Neural progenitor cell (in vitro differentiated cells): Measurements from ENCODE around the gene KLRC4. TPM values are rescaled to one million over a fixed set of nuclear protein-coding genes. Genes with fewer than 3 reads are reported as not detected.
"Not testable (repeated sequence)": the region's sequence is repeated elsewhere in the genome, so short reads cannot be mapped to it uniquely, and the experiment has no call there.

Source experiments
- DNase-seq: peaks from one replicate; pipeline ENCODE4 v3.0.0-alpha.2; 2016; ENCODE audit warnings: low spot score
- H2AFZ ChIP-seq: fragments of 200-600 bp; sonication (generic); replicated peaks from 2 replicates; pipeline ENCODE4 v1.6.1; 2016; ENCODE audit warnings: antibody characterized with exemption
- H3F3A ChIP-seq: fragments of 200-600 bp; sonication (generic); 2 replicates; pipeline ENCODE4 v1.6.1; 2016; ENCODE audit warnings: antibody characterized with exemption, low read depth
- H3K27ac ChIP-seq: fragments of 200-600 bp; sonication (generic); 2 replicates; pipeline ENCODE4 v1.5.1; 2016; ENCODE audit warnings: mild to moderate bottlenecking
- H3K27me3 ChIP-seq: fragments of 200-600 bp; sonication (generic); 2 replicates; pipeline ENCODE4 v1.6.1; 2016; ENCODE audit warnings: mild to moderate bottlenecking, moderate library complexity
- H3K36me3 ChIP-seq: fragments of 200-600 bp; sonication (generic); 2 replicates; pipeline ENCODE4 v1.5.1; 2016
- H3K4me1 ChIP-seq: fragments of 200-600 bp; sonication (generic); 2 replicates; pipeline ENCODE4 v1.6.1; 2016; ENCODE audit warnings: mixed run types
- H3K4me2 ChIP-seq: fragments of 200-600 bp; sonication (generic); 2 replicates; pipeline ENCODE4 v1.6.1; 2016
- H3K4me3 ChIP-seq: fragments of 200-600 bp; sonication (generic); 2 replicates; pipeline ENCODE4 v1.5.1; 2016
- H3K79me2 ChIP-seq: fragments of 200-600 bp; sonication (generic); 2 replicates; pipeline ENCODE4 v1.6.1; 2016; ENCODE audit warnings: low read depth
- H3K9ac ChIP-seq: fragments of 200-600 bp; sonication (generic); 2 replicates; pipeline ENCODE4 v1.6.1; 2016
- H3K9me3 ChIP-seq: fragments of 200-600 bp; sonication (generic); 2 replicates; pipeline ENCODE4 v1.5.1; 2016; ENCODE audit warnings: low read depth
- H4K20me1 ChIP-seq: fragments of 200-600 bp; sonication (generic); 2 replicates; pipeline ENCODE4 v1.6.1; 2016; ENCODE audit warnings: low read depth
- H3K27ac Mint-ChIP-seq: 3 replicates; pipeline ENCODE4 v1.8.0; 2021; ENCODE audit warnings: mixed read lengths
- H3K27me3 Mint-ChIP-seq: 2 replicates; pipeline ENCODE4 v1.8.0; 2022; ENCODE audit warnings: low read depth, mild to moderate bottlenecking, inconsistent platforms, moderate library complexity, mixed read lengths; ENCODE audit not compliant: insufficient read depth
- H3K36me3 Mint-ChIP-seq: 3 replicates; pipeline ENCODE4 v1.8.0; 2021; ENCODE audit warnings: mixed read lengths
- H3K4me1 Mint-ChIP-seq: 3 replicates; pipeline ENCODE4 v1.8.0; 2021; ENCODE audit warnings: mixed read lengths
- H3K4me3 Mint-ChIP-seq: 3 replicates; pipeline ENCODE4 v1.8.0; 2021; ENCODE audit warnings: mild to moderate bottlenecking, moderate library complexity, mixed read lengths
- H3K9me3 Mint-ChIP-seq: 3 replicates; pipeline ENCODE4 v1.8.0; 2020; ENCODE audit warnings: mixed read lengths
- total RNA-seq: library from RNA; depleted of rRNA; stranded (reverse); fragments of >200 nt; gene quantifications from 2 replicates; pipeline ENCODE4 v1.2.3, GENCODE V29; 2015; ENCODE audit warnings: low replicate concordance

Gene KLRC4
- total RNA-seq, 1 donor from 2014 or later, result not detected

- H3F3A ChIP-seq, H3K9me3 Mint-ChIP-seq, H3K9me3 ChIP-seq, H3K79me2 ChIP-seq, H3K27me3 ChIP-seq, H3K36me3 Mint-ChIP-seq, H3K27ac Mint-ChIP-seq, H3K4me2 ChIP-seq, H3K27ac ChIP-seq, H2AFZ ChIP-seq, H3K9ac ChIP-seq, H4K20me1 ChIP-seq, H3K4me3 Mint-ChIP-seq, H3K4me3 ChIP-seq, H3K4me1 Mint-ChIP-seq, DNase-seq, H3K27me3 Mint-ChIP-seq, H3K4me1 ChIP-seq, H3K36me3 ChIP-seq: not testable (repeated sequence)
Observed at GRCh38 chr12:10437601-10438000, 28.0 kb upstream of the KLRC4 start.

GRCh38 chr12:10435816-10436215 lies 26.3 kb upstream of the KLRC4 start, which contains the start of gene KLRC2:
Gene KLRC2, minus strand, starts transcription at chr12:10436010. Its CDS starts 24 bp downstream, at chr12:10435986.
- H3K36me3 Mint-ChIP-seq, H3K27ac Mint-ChIP-seq, H2AFZ ChIP-seq, H3K27me3 Mint-ChIP-seq, H3K4me3 ChIP-seq, H4K20me1 ChIP-seq, H3K9me3 ChIP-seq, H3K4me1 Mint-ChIP-seq, H3K9ac ChIP-seq, H3K4me1 ChIP-seq, H3K4me3 Mint-ChIP-seq, H3K36me3 ChIP-seq, H3K27me3 ChIP-seq, H3K79me2 ChIP-seq, H3K9me3 Mint-ChIP-seq, H3K27ac ChIP-seq, DNase-seq, H3F3A ChIP-seq, H3K4me2 ChIP-seq: not testable (repeated sequence)

- H3K27me3 Mint-ChIP-seq, H3F3A ChIP-seq, H3K27ac ChIP-seq, H3K79me2 ChIP-seq, H2AFZ ChIP-seq, H3K4me2 ChIP-seq, H3K36me3 Mint-ChIP-seq, H3K4me1 Mint-ChIP-seq, H3K9me3 ChIP-seq, H3K9me3 Mint-ChIP-seq, DNase-seq, H3K36me3 ChIP-seq, H3K27me3 ChIP-seq, H3K4me3 ChIP-seq, H3K27ac Mint-ChIP-seq, H3K4me1 ChIP-seq, H3K4me3 Mint-ChIP-seq, H3K9ac ChIP-seq, H4K20me1 ChIP-seq: not testable (repeated sequence)
Observed at GRCh38 chr12:10430623-10431022, 21.1 kb upstream of the KLRC4 start.

GRCh38 chr12:10425938-10426337 lies 16.4 kb upstream of the KLRC4 start:
- not testable (repeated sequence) for H3K4me2 ChIP-seq, H3K27ac ChIP-seq, H3K9ac ChIP-seq, H3K4me1 ChIP-seq, H3K9me3 ChIP-seq, H4K20me1 ChIP-seq, H3K27me3 ChIP-seq, H3K4me3 Mint-ChIP-seq, H3K36me3 ChIP-seq, H3K79me2 ChIP-seq, H3K27me3 Mint-ChIP-seq, H3K4me3 ChIP-seq, H3K9me3 Mint-ChIP-seq, H3K27ac Mint-ChIP-seq, H3F3A ChIP-seq, H3K4me1 Mint-ChIP-seq, DNase-seq, H3K36me3 Mint-ChIP-seq
- H2AFZ ChIP-seq, result peak overlapping the region; percentile 50

GRCh38 chr12:10424260-10424899 lies 14.8 kb upstream of the KLRC4 start:
- H3K36me3 Mint-ChIP-seq, H3K27ac ChIP-seq, H3K27me3 Mint-ChIP-seq, H3K9ac ChIP-seq, H3K27ac Mint-ChIP-seq, DNase-seq, H4K20me1 ChIP-seq, H3K4me1 Mint-ChIP-seq, H2AFZ ChIP-seq, H3K4me2 ChIP-seq, H3F3A ChIP-seq, H3K79me2 ChIP-seq, H3K27me3 ChIP-seq, H3K4me3 ChIP-seq, H3K4me1 ChIP-seq, H3K36me3 ChIP-seq, H3K9me3 ChIP-seq, H3K9me3 Mint-ChIP-seq, H3K4me3 Mint-ChIP-seq: not testable (repeated sequence)

GRCh38 chr12:10422159-10422558 lies 12.6 kb upstream of the KLRC4 start:
- not testable (repeated sequence) for H3K4me3 Mint-ChIP-seq, H3K9me3 ChIP-seq, H3K4me2 ChIP-seq, DNase-seq, H3K4me3 ChIP-seq, H4K20me1 ChIP-seq, H3K27me3 ChIP-seq, H3K9me3 Mint-ChIP-seq, H3K27ac Mint-ChIP-seq, H3K79me2 ChIP-seq, H3K36me3 ChIP-seq, H3K27me3 Mint-ChIP-seq, H3K4me1 ChIP-seq, H3K27ac ChIP-seq, H2AFZ ChIP-seq, H3K4me1 Mint-ChIP-seq, H3K36me3 Mint-ChIP-seq, H3F3A ChIP-seq, H3K9ac ChIP-seq

- H4K20me1 ChIP-seq, H3K9ac ChIP-seq, H3K27me3 ChIP-seq, H3K27me3 Mint-ChIP-seq, H3K4me3 ChIP-seq, H3F3A ChIP-seq, H3K4me1 Mint-ChIP-seq, H3K9me3 ChIP-seq, H3K79me2 ChIP-seq, DNase-seq, H3K27ac Mint-ChIP-seq, H3K36me3 Mint-ChIP-seq, H3K36me3 ChIP-seq, H3K4me2 ChIP-seq, H3K4me3 Mint-ChIP-seq, H3K9me3 Mint-ChIP-seq, H3K4me1 ChIP-seq, H3K27ac ChIP-seq, H2AFZ ChIP-seq: not testable (repeated sequence)
Observed at GRCh38 chr12:10420334-10420733, 10.8 kb upstream of the KLRC4 start, which contains the start of gene KLRC3. Gene KLRC3, minus strand, starts transcription at chr12:10420595. Its CDS starts 45 bp downstream, at chr12:10420550.
